Prostate gland (tissue), 2 donors: Measurements from ENCODE around the gene NPEPL1. TPM values are rescaled to one million over a fixed set of nuclear protein-coding genes. Genes with fewer than 3 reads are reported as not detected.

Experiments
- DNase-seq: peaks from one replicate; pipeline ENCODE4 v3.0.0-alpha.2; 2019; ENCODE audit warnings: low spot score
- H3K27ac ChIP-seq, 2 donors: fragments of 200-600 bp; sonication (generic); 2 replicates each; pipeline ENCODE4 v1.5.1; 2017 to 2019
- H3K27me3 ChIP-seq: fragments of 200-600 bp; sonication (generic); replicated peaks from 2 replicates; pipeline ENCODE4 v1.5.1; 2019; ENCODE audit not compliant: insufficient read depth
- H3K36me3 ChIP-seq, 2 donors: fragments of 200-600 bp; sonication (generic); 1 replicate in 1 of 2; 2 replicates in 1 of 2; pipeline versions ENCODE4 v1.5.1 to v1.8.1; 2017 to 2019
- H3K4me1 ChIP-seq: fragments of 200-600 bp; sonication (generic); replicated peaks from 2 replicates; pipeline ENCODE4 v1.5.1; 2019
- H3K4me3 ChIP-seq, 2 donors: fragments of 200-600 bp; sonication (generic); 2 replicates each; pipeline ENCODE4 v1.5.1; 2017 to 2019
- H3K9me3 ChIP-seq: fragments of 200-600 bp; sonication (generic); 2 replicates; pipeline ENCODE4 v1.5.1; 2017
- POLR2A ChIP-seq: fragments of 450-650 bp; IDR thresholded peaks from one replicate; pipeline ENCODE4 v1.6.1; 2016; ENCODE audit warnings: antibody characterized with exemption, mild to moderate bottlenecking
- POLR2AphosphoS5 ChIP-seq: sonication (generic); formaldehyde crosslinking; IDR thresholded peaks from one replicate; pipeline ENCODE4 v1.6.1; 2017; ENCODE audit warnings: antibody characterized with exemption
- WGBS: methylation state at CpG from one replicate; pipeline ENCODE4 v1.1.5; 2018; 5-methylcytosine and 5-hydroxymethylcytosine counted together
- intact Hi-C: fragments of 100-400 bp; cut with DNase I; formaldehyde crosslinking; loops from one replicate; pipeline ENCODE4 v1.14.2; 2022
- total RNA-seq, 2 donors: library from RNA; depleted of rRNA; stranded (reverse); fragments of >200 nt; gene quantifications; one replicate each; pipeline ENCODE4 v1.1.0, GENCODE V29; 2016
- TF ChIP-seq, protein P1 (sequence below), 4 experiments: fragments of 200-600 bp in 2 of 4; fragments of 450-650 bp in 2 of 4; sonication (generic) in 2 of 4; IDR thresholded peaks; 1 replicate in 3 of 4; 2 replicates in 1 of 4; pipeline ENCODE4 v1.5.1; 2016 to 2019; ENCODE audit warnings: antibody characterized with exemption in 4 of 4, mild to moderate bottlenecking in 2 of 4, moderate library complexity in 2 of 4

NPEPL1 gene
- total RNA-seq, 2 donors from 2014 or later = 25.7 to 63.1 TPM

GRCh38 chr20:58743929-58744534 is 51.4 kb downstream of the NPEPL1 start:
- no peaks in the 10 kb centered on the region for H3K4me1 ChIP-seq
- no peaks in the 10 kb centered on the region for H3K27me3 ChIP-seq
- no peak overlapping the region for H3K27ac ChIP-seq
- intact Hi-C loops = no loop called here
- no peak overlapping the region for H3K4me3 ChIP-seq
- no peak for TF ChIP-seq POLR2A
- no peak for TF ChIP-seq POLR2AphosphoS5
- TF ChIP-seq, protein P1, sequence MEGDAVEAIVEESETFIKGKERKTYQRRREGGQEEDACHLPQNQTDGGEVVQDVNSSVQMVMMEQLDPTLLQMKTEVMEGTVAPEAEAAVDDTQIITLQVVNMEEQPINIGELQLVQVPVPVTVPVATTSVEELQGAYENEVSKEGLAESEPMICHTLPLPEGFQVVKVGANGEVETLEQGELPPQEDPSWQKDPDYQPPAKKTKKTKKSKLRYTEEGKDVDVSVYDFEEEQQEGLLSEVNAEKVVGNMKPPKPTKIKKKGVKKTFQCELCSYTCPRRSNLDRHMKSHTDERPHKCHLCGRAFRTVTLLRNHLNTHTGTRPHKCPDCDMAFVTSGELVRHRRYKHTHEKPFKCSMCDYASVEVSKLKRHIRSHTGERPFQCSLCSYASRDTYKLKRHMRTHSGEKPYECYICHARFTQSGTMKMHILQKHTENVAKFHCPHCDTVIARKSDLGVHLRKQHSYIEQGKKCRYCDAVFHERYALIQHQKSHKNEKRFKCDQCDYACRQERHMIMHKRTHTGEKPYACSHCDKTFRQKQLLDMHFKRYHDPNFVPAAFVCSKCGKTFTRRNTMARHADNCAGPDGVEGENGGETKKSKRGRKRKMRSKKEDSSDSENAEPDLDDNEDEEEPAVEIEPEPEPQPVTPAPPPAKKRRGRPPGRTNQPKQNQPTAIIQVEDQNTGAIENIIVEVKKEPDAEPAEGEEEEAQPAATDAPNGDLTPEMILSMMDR (IDR thresholded peaks at IDR 0.05) = no peak
- no peaks in the 10 kb centered on the region for H3K36me3 ChIP-seq
- DNase-seq = no peak
- H3K9me3 ChIP-seq = no peaks in the 10 kb centered on the region
- WGBS = 97% methylated on average over 1 of the region's 1 CpG

DNA sequence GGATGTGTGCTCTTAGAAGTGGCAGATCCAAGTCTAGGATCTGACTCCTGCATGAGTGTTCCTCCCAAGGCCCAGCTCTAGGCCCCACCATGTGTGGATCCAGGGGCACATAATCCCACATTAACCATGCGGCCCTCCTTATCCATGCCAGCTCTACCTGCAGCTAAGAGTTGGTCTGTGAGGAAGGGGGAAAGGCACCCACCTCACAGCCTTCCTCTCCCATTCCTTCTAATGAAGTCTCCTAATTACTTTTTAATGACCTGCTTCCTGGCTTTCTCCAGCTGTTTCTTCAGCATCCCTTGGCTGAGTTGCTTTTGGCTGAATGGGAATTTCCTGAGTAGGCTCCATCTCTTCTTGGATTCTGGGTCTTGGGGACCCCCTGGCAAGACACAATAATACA is 52.2 kb downstream of the NPEPL1 start:
- TF ChIP-seq POLR2A (no peak), POLR2AphosphoS5 (no peak)
- TF ChIP-seq, protein P1 (IDR thresholded peaks at IDR 0.05) = no peak
- Histone ChIP-seq H3K27me3 (no peaks in the 10 kb centered on the region), H3K4me1 (no peaks in the 10 kb centered on the region), H3K9me3 (no peaks in the 10 kb centered on the region), H3K4me3 (no peak overlapping the region), H3K27ac (no peak overlapping the region), H3K36me3 (no peaks in the 10 kb centered on the region)
- no peak for DNase-seq
- WGBS = 94% methylated on average over 1 of the region's 1 CpG
- intact Hi-C loops = no loop called here

DNA sequence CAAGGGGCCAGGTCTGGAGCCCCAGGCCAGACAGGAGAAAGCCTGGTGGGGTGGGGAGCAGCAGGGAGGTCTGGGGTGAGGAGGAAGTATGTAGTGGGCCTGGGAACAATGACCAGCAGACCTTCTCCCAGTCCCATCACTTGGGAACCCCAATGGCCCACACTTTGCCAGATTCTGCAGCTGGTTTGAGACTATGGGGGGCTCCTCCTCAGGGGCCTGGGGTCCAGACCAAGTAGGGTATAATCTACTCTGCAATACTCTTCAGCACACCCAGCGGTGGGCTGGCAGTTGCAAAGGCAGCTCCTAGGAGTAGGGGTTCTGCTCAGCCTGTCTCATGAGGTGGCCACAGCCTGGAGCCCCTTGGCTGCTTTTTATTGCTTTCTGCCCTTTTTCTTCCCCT is 52.8 kb downstream of the NPEPL1 start:
- Histone ChIP-seq H3K4me1 (no peaks in the 10 kb centered on the region), H3K9me3 (no peaks in the 10 kb centered on the region), H3K27ac (no peak overlapping the region), H3K4me3 (no peak overlapping the region), H3K36me3 (no peaks in the 10 kb centered on the region), H3K27me3 (no peaks in the 10 kb centered on the region)
- intact Hi-C loops = no loop called here
- DNase-seq = no peak
- 100% methylated on average over 1 of the region's 1 CpG for WGBS
- TF ChIP-seq POLR2A (no peak), POLR2AphosphoS5 (no peak)
- TF ChIP-seq, protein P1 (IDR thresholded peaks at IDR 0.05) = no peak

DNA sequence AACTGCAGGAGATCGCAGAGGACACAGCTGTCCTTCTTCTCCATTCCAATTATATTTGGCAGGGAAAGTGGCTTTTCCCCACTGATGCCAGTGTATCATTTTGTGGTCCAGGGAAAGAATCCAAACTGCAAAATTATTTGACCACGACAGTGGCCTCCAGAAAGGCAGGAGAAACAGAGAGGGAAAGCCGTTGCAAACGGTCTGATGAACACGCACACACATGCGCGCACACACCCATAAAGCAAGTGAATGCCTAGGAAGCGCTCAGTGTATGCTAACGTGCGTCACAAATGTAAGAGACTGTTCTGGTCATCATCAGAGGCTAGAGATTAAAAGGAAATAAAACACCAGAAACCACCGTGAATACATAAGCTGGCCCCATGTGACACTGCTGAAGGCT is 54.0 kb downstream of the NPEPL1 start:
- no peaks in the 10 kb centered on the region for H3K4me1 ChIP-seq
- intact Hi-C loops = no loop called here
- no peak for DNase-seq
- no peaks in the 10 kb centered on the region for H3K27me3 ChIP-seq
- TF ChIP-seq POLR2AphosphoS5 = no peak
- TF ChIP-seq POLR2A = no peak
- TF ChIP-seq, protein P1 (IDR thresholded peaks at IDR 0.05) = no peak
- H3K27ac ChIP-seq = no peak overlapping the region
- no peaks in the 10 kb centered on the region for H3K9me3 ChIP-seq
- WGBS = 45% methylated on average over 11 of the region's 11 CpGs
- H3K36me3 ChIP-seq = no peaks in the 10 kb centered on the region
- H3K4me3 ChIP-seq = no peak overlapping the region

DNA sequence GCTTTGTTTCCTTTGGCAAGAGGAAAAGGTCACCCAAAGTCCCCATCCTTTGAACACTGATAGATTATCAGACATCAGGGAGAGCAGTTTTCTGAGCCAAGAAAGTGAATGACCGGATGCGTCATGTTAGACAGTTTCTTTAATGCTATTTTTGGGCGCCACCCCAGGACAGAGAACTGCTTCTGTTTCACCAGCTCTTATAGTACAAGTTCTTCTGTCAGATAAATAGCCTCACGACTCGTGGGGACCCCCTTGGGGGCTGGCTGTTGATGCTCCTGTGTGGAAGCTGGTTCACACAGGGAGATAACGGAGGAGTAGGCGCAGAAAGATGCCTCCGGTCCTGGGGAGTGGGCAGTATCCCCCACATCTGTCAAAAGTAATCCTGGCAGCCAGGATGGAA is 54.6 kb downstream of the NPEPL1 start:
- H3K9me3 ChIP-seq = no peaks in the 10 kb centered on the region
- no peak overlapping the region for H3K4me3 ChIP-seq
- H3K4me1 ChIP-seq = no peaks in the 10 kb centered on the region
- no peak for DNase-seq
- H3K27me3 ChIP-seq = no peaks in the 10 kb centered on the region
- TF ChIP-seq POLR2A = no peak
- no peak for TF ChIP-seq POLR2AphosphoS5
- TF ChIP-seq, protein P1 (IDR thresholded peaks at IDR 0.05) = no peak
- no peaks in the 10 kb centered on the region for H3K36me3 ChIP-seq
- 65% methylated on average over 8 of the region's 8 CpGs for WGBS
- intact Hi-C loops = no loop called here
- no peak overlapping the region for H3K27ac ChIP-seq
